Left kidney (tissue), 2 donors: ENCODE data around the gene PSMB10. TPM values are rescaled to one million over a fixed set of nuclear protein-coding genes. Genes with fewer than 3 reads are reported as not detected.

Experiments used
- DNase-seq: peaks from one replicate; pipeline ENCODE4 v3.0.0-alpha.2; 2013
- polyA plus RNA-seq: library from polyadenylated mRNA; unstranded; fragments of 120-200 nt; gene quantifications from one replicate; pipeline ENCODE4 v1.2.1, GENCODE V29; 2013; ENCODE audit not compliant: insufficient read length

The PSMB10 gene
- polyA plus RNA-seq, 1 donor, result 17.3 TPM

GRCh38 chr16:67965668-67966548 lies 29.3 kb upstream of the PSMB10 start:
- DNase-seq, result no peak

- DNase-seq, result no peak
Measured at GRCh38 chr16:67964477-67965131, 28.0 kb upstream of the PSMB10 start.

GRCh38 chr16:67963662-67964321 lies 27.1 kb upstream of the PSMB10 start:
- peak; percentile 17 for DNase-seq

GRCh38 chr16:67963292-67963661 lies 26.6 kb upstream of the PSMB10 start:
- no peak for DNase-seq

GRCh38 chr16:67962135-67962534 lies 25.5 kb upstream of the PSMB10 start:
- DNase-seq, result no peak

- no peak for DNase-seq
Measured at GRCh38 chr16:67961551-67961957, 24.9 kb upstream of the PSMB10 start.

GRCh38 chr16:67959536-67960329 lies 23.1 kb upstream of the PSMB10 start:
- DNase-seq, result no peak

- no peak for DNase-seq
Measured at GRCh38 chr16:67957622-67958021, 21.0 kb upstream of the PSMB10 start.

- DNase-seq, result no peak
Measured at GRCh38 chr16:67954421-67955196, 18.0 kb upstream of the PSMB10 start.

- DNase-seq, result no peak
Measured at GRCh38 chr16:67953641-67954375, 17.2 kb upstream of the PSMB10 start.

GRCh38 chr16:67951485-67951884 lies 14.8 kb upstream of the PSMB10 start:
- DNase-seq, result no peak

GRCh38 chr16:67950335-67950843 lies 13.7 kb upstream of the PSMB10 start:
- no peak for DNase-seq

- no peak for DNase-seq
Measured at GRCh38 chr16:67949645-67950044, 13.0 kb upstream of the PSMB10 start.

GRCh38 chr16:67948015-67948414 lies 11.4 kb upstream of the PSMB10 start:
- DNase-seq, result no peak

GRCh38 chr16:67946966-67947558 lies 10.4 kb upstream of the PSMB10 start:
- no peak for DNase-seq

- no peak for DNase-seq
Measured at GRCh38 chr16:67946128-67946569, 9.5 kb upstream of the PSMB10 start.

- DNase-seq, result no peak
Measured at GRCh38 chr16:67945392-67945933, 8.8 kb upstream of the PSMB10 start.

GRCh38 chr16:67944690-67945391 lies 8.2 kb upstream of the PSMB10 start:
- DNase-seq, result no peak
